GM18519 (cell line): ENCODE results near the gene LUC7L.

ENCODE experiments used
- ATAC-seq: cut with Tn5 transposase; IDR thresholded peaks from one replicate; pipeline ENCODE4 v1.9.1; 2021; ENCODE audit warnings: mild to moderate bottlenecking, moderate library complexity; ENCODE audit not compliant: unreplicated experiment, low FRiP score

LUC7L gene

DNA sequence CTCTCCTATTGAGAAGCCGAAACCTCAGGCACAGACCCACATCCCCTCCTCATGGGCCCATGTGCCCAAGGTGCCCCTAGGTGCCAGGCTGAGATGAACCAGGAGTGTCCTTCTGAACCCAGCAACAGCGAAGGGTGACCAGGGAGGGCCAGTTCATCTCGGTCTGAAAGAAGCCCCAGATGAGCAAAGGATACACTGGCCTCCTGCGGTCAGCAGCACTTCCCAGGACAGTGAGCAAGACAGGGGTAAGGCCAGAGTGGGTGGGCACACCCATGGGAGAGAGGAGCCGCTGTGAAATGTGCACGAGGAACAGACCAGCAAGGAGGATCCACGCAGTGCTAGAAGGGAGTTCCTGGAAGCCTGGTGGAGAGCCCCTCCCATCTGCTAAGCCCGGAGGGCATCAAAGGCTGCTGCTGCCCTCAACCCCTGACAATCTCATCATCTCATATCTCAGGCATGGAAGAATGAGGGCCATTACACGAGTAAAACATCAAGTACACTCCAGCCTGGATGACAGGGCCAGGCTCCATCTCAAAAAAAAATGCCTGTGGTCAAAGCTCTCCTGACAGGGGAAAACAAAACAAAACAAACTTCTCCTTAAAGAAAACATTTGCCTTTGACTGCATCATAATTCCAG lies 80.1 kb downstream of the LUC7L start:
- ATAC-seq, result no peak

GRCh38 chr16:146646-147045 lies 82.6 kb downstream of the LUC7L start:
- no peak for ATAC-seq

DNA sequence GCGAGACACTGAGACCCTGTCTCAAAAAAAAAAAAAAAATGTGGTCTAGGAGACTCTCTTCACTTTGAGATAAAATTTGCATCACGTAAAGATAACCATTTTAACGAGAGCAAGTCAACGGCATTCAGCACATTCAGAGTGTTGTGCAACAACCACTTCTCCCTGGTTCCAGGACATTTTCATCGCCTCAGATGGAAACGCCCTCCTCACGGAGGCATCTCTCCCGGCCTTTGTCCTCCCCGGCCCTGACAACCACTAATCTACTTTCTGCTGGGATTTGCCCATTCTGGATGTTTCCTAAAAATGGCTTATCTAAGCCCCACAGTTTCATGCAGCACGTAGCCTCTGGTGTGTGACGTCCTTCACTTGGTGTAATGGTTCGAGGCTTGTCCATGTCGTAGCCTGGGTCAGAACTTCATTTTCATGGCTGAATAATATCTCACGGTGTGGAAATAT lies 84.4 kb downstream of the LUC7L start:
- ATAC-seq, result no peak

DNA sequence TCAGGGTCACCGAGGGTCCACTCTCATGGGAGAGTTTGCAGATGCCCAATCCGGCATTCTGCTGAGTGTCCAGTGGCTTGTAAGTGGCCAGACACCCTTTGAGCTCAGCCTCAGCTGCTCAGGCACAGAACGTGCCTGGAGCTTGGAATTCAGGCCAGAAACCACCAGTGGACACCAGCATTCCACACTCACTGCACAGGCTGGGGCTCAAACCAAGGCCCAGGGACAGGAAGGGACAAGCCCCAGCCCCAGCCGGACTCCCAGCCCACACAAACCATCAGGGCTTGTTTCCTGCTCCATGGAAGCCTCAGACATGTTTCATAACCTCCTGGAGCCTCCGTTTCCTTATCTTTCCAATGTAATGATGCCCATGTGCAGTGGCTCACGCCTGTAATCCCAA lies 85.8 kb downstream of the LUC7L start:
- ATAC-seq, result no peak

DNA sequence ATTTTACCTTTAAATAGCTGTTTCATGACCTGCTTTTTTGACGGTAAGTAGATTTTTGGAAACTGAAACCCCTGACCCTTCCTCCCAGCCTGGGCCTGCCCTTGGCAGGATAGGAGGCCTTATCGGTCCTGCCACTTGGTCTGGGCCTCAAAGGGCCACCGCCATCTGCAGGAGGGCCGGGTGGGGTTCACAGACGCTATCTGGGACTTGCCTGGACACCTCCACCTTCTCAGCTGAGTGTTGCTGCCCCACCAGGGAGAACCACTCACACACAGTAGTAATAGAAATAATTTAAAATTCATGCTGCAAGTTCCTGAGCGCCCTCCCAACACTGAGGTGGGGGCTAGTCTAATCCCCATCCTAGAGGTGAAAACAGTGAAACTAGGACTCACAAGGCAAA lies 86.2 kb downstream of the LUC7L start:
- ATAC-seq, result no peak

- ATAC-seq, result no peak
Observed at GRCh38 chr16:142405-142967, 86.8 kb downstream of the LUC7L start.

DNA sequence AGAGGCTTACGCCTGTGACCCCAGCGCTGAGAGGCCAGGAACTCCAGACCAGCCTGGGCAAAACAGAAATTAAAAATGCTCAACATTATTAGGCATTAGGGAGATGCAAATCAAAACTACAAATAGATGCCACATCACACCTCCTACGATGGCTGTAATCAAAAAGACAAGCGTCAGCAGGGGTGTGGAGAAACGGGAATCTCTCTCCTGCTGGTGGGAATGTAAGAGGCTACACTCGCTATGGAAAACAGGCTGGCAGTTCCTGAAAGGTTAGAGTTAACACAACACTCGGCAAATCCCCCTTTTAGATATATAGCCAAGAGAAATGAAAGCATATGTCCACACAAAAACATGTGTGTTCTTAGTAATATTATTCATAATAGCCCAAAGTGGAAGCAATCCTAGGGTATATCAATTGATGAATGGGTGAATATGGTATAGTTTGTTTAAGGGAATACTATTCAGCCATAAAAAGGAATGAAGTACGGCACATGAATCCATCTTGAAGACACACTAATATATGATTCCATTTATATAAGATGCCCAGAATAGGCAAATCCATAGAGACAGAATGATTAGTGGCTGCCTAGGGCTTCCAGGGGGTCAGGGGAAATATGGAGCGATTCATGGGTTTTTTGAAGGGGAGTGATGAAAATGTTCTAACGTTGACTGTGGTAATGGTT lies 88.9 kb downstream of the LUC7L start:
- no peak for ATAC-seq
